H9 (cell line): Measurements from ENCODE around the gene CST9L. TPM values are rescaled to one million over a fixed set of nuclear protein-coding genes. Genes with fewer than 3 reads are reported as not detected.

Experiments used
- DNase-seq: peaks from one replicate; pipeline ENCODE4 v3.0.0-alpha.2; 2017
- H2AFZ ChIP-seq: one replicate; pipeline ENCODE4 v1.6.1; 2013; ENCODE audit warnings: mild to moderate bottlenecking, low read length, control low read depth, moderate library complexity
- H2AK5ac ChIP-seq: 2 replicates; pipeline ENCODE4 v1.6.1; 2013; ENCODE audit warnings: low read length, control low read depth, mixed read lengths; ENCODE audit not compliant: insufficient read length
- H2BK120ac ChIP-seq: one replicate; pipeline ENCODE4 v1.6.1; 2013; ENCODE audit warnings: low read depth, mild to moderate bottlenecking, low read length, control low read depth, inconsistent platforms; ENCODE audit not compliant: poor library complexity, severe bottlenecking
- H2BK12ac ChIP-seq: 2 replicates; pipeline ENCODE4 v1.6.1; 2013; ENCODE audit warnings: low read length, control low read depth, mixed read lengths, low read depth; ENCODE audit not compliant: insufficient read length
- H2BK15ac ChIP-seq: 2 replicates; pipeline ENCODE4 v1.6.1; 2013; ENCODE audit warnings: low read depth, low read length, control low read depth
- H2BK20ac ChIP-seq: one replicate; pipeline ENCODE4 v1.6.1; 2013; ENCODE audit warnings: low read depth, mild to moderate bottlenecking, low read length, control low read depth, inconsistent platforms; ENCODE audit not compliant: poor library complexity, severe bottlenecking
- H2BK5ac ChIP-seq: 2 replicates; pipeline ENCODE4 v1.6.1; 2013; ENCODE audit warnings: low read length, control low read depth, mixed read lengths; ENCODE audit not compliant: insufficient read length
- H3K14ac ChIP-seq: 2 replicates; pipeline ENCODE4 v1.6.1; 2013; ENCODE audit warnings: low read length, control low read depth; ENCODE audit not compliant: insufficient read depth
- H3K18ac ChIP-seq: 2 replicates; pipeline ENCODE4 v1.6.1; 2013; ENCODE audit warnings: low read depth, mild to moderate bottlenecking, mixed read lengths, low read length, control low read depth; ENCODE audit not compliant: insufficient read length
- H3K23ac ChIP-seq: 2 replicates; pipeline ENCODE4 v1.6.1; 2013; ENCODE audit warnings: low read length, control low read depth, mixed read lengths, low read depth; ENCODE audit not compliant: insufficient read length
- H3K23me2 ChIP-seq: 2 replicates; pipeline ENCODE4 v1.6.1; 2013; ENCODE audit warnings: low read depth, mild to moderate bottlenecking, mixed read lengths, low read length, control low read depth; ENCODE audit not compliant: insufficient read length, poor library complexity, severe bottlenecking
- H3K27ac ChIP-seq: 2 replicates; pipeline ENCODE4 v1.5.1; 2013; ENCODE audit warnings: low read length, control low read depth, mixed read lengths, low read depth; ENCODE audit not compliant: insufficient read length
- H3K27me3 ChIP-seq: 2 replicates; pipeline ENCODE4 v1.6.1; 2013; ENCODE audit warnings: low read length, control low read depth, inconsistent platforms; ENCODE audit not compliant: insufficient read depth
- H3K4ac ChIP-seq: 2 replicates; pipeline ENCODE4 v1.6.1; 2013; ENCODE audit warnings: low read depth, mild to moderate bottlenecking, control low read depth, inconsistent platforms, low read length, moderate library complexity
- H3K4me1 ChIP-seq: 2 replicates; pipeline ENCODE4 v1.6.1; 2013; ENCODE audit warnings: low read length, control low read depth, inconsistent platforms; ENCODE audit not compliant: insufficient read depth
- H3K4me2 ChIP-seq: 2 replicates; pipeline ENCODE4 v1.6.1; 2013; ENCODE audit warnings: low read length, control low read depth, mixed read lengths; ENCODE audit not compliant: insufficient read length, insufficient read depth
- H3K56ac ChIP-seq: 2 replicates; pipeline ENCODE4 v1.6.1; 2013; ENCODE audit warnings: low read depth, mild to moderate bottlenecking, mixed read lengths, low read length, control low read depth; ENCODE audit not compliant: insufficient read length
- H3K79me1 ChIP-seq: 2 replicates; pipeline ENCODE4 v1.6.1; 2013; ENCODE audit warnings: low read depth, mild to moderate bottlenecking, moderate library complexity, low read length, control low read depth, inconsistent platforms; ENCODE audit not compliant: insufficient read depth, poor library complexity, severe bottlenecking
- H3K79me2 ChIP-seq: 2 replicates; pipeline ENCODE4 v1.6.1; 2013; ENCODE audit warnings: low read length, control low read depth, inconsistent platforms; ENCODE audit not compliant: insufficient read depth
- H3K9ac ChIP-seq: 2 replicates; pipeline ENCODE4 v1.6.1; 2013; ENCODE audit warnings: low read length, control low read depth, mixed read lengths; ENCODE audit not compliant: insufficient read length; ENCODE audit errors: extremely low read depth
- H3K9me3 ChIP-seq: one replicate; pipeline ENCODE4 v1.6.1; 2013; ENCODE audit warnings: low read depth, low read length, inconsistent platforms; ENCODE audit not compliant: control insufficient read depth
- H3T11ph ChIP-seq: one replicate; pipeline ENCODE4 v1.6.1; 2013; ENCODE audit warnings: mild to moderate bottlenecking, low read length, control low read depth, inconsistent platforms
- H4K20me1 ChIP-seq: one replicate; pipeline ENCODE4 v1.6.1; 2013; ENCODE audit not compliant: control insufficient read depth, insufficient read length, insufficient read depth
- H4K5ac ChIP-seq: 2 replicates; pipeline ENCODE4 v1.6.1; 2013; ENCODE audit warnings: low read depth, mild to moderate bottlenecking, mixed read lengths, low read length, control low read depth; ENCODE audit not compliant: insufficient read length
- H4K8ac ChIP-seq: replicated peaks from 2 replicates; pipeline ENCODE4 v1.6.1; 2013; ENCODE audit warnings: low read length, control low read depth, mixed read lengths, low read depth; ENCODE audit not compliant: insufficient read length
- H4K91ac ChIP-seq: 2 replicates; pipeline ENCODE4 v1.6.1; 2013; ENCODE audit warnings: low read depth, mild to moderate bottlenecking, moderate library complexity, mixed read lengths, low read length, control low read depth; ENCODE audit not compliant: insufficient read length
- H3K27ac Mint-ChIP-seq, 3 experiments: 2 replicates in 2 of 3; 3 replicates in 1 of 3; pipeline ENCODE4 v1.8.0; 2020 to 2021; ENCODE audit warnings: mixed read lengths in 3 of 3, mild to moderate bottlenecking in 1 of 3, moderate library complexity in 1 of 3
- H3K27me3 Mint-ChIP-seq: 2 replicates; pipeline ENCODE4 v1.8.0; 2021; ENCODE audit warnings: low read depth, mild to moderate bottlenecking, moderate library complexity, mixed read lengths
- H3K36me3 Mint-ChIP-seq, 3 experiments: 2 replicates in 2 of 3; 3 replicates in 1 of 3; pipeline ENCODE4 v1.8.0; 2020 to 2021; ENCODE audit warnings: low read depth in 3 of 3, mixed read lengths in 3 of 3; ENCODE audit not compliant: insufficient read depth in 1 of 3
- H3K4me1 Mint-ChIP-seq, 2 experiments: 2 replicates each; pipeline ENCODE4 v1.8.0; 2020; ENCODE audit warnings: mixed read lengths in 2 of 2
- H3K4me3 Mint-ChIP-seq, 2 experiments: 2 replicates in 1 of 2; 3 replicates in 1 of 2; pipeline ENCODE4 v1.8.0; 2020 to 2021; ENCODE audit warnings: mild to moderate bottlenecking in 2 of 2, mixed read lengths in 2 of 2, moderate library complexity in 1 of 2
- H3K9me3 Mint-ChIP-seq, 2 experiments: 2 replicates in 1 of 2; 3 replicates in 1 of 2; pipeline ENCODE4 v1.8.0; 2020; ENCODE audit warnings: mild to moderate bottlenecking in 2 of 2, mixed read lengths in 2 of 2, moderate library complexity in 1 of 2
- WGBS: extraction: QIAGEN DNeasy Blood & Tissue Kit; methylation state at CpG from one replicate; pipeline ENCODE4 v1.1.7; 2013; ENCODE audit warnings: missing lambda C conversion rate, low lambda C conversion rate, mixed read lengths; ENCODE audit not compliant: insufficient read length; ENCODE audit errors: extremely low coverage; 5-methylcytosine and 5-hydroxymethylcytosine counted together
- total RNA-seq: library from RNA; stranded (reverse); gene quantifications from 2 replicates; pipeline ENCODE4 v1.2.1, GENCODE V29; 2021
- TF ChIP-seq, protein P1 (sequence below): fragments of 200-600 bp; sonication (generic); conservative IDR thresholded peaks from 3 replicates; pipeline ENCODE4 v1.8.0; 2021; ENCODE audit warnings: antibody characterized with exemption, mild to moderate bottlenecking

The CST9L gene
- total RNA-seq, 1 experiment from 2014 or later = not detected

- Histone ChIP-seq H2BK5ac (no peak overlapping the region), H2BK120ac (no peak overlapping the region), H3K4ac (no peak overlapping the region), H3K4me2 (no peak overlapping the region), H2BK15ac (no peak overlapping the region), H3K27me3 (no peaks in the 10 kb centered on the region; the same call in 1 of the 2 replicates), H3K4me1 (no peaks in the 10 kb centered on the region), H3K79me2 (no peaks in the 10 kb centered on the region), H2AK5ac (no peak overlapping the region), H3K14ac (no peak overlapping the region), H4K20me1 (no peaks in the 10 kb centered on the region), H3K79me1 (no peaks in the 10 kb centered on the region), H3K23me2 (no peaks in the 10 kb centered on the region), H4K5ac (no peak overlapping the region), H3K18ac (no peak overlapping the region), H3K23ac (no peak overlapping the region), H3K27ac (no peak overlapping the region), H3K56ac (no peak overlapping the region), H2BK20ac (no peak overlapping the region), H2AFZ (no peak overlapping the region), H4K91ac (no peak overlapping the region), H2BK12ac (no peak overlapping the region), H4K8ac (no peak overlapping the region), H3K9me3 (no peaks in the 10 kb centered on the region), H3T11ph (no peak overlapping the region), H3K9ac (no peak overlapping the region)
- TF ChIP-seq, protein P1, sequence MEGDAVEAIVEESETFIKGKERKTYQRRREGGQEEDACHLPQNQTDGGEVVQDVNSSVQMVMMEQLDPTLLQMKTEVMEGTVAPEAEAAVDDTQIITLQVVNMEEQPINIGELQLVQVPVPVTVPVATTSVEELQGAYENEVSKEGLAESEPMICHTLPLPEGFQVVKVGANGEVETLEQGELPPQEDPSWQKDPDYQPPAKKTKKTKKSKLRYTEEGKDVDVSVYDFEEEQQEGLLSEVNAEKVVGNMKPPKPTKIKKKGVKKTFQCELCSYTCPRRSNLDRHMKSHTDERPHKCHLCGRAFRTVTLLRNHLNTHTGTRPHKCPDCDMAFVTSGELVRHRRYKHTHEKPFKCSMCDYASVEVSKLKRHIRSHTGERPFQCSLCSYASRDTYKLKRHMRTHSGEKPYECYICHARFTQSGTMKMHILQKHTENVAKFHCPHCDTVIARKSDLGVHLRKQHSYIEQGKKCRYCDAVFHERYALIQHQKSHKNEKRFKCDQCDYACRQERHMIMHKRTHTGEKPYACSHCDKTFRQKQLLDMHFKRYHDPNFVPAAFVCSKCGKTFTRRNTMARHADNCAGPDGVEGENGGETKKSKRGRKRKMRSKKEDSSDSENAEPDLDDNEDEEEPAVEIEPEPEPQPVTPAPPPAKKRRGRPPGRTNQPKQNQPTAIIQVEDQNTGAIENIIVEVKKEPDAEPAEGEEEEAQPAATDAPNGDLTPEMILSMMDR = no peak
- no peaks in the 10 kb centered on the region for H3K27me3 Mint-ChIP-seq
- no peak for DNase-seq
- no peak overlapping the region for H3K27ac Mint-ChIP-seq
- H3K36me3 Mint-ChIP-seq = peaks cover 2 to 17% (median 3%) of the 10 kb centered on the region in 3 experiments; a peak in 5 of 7 replicates
- H3K4me1 Mint-ChIP-seq = peaks cover 35 to 48% of the 10 kb centered on the region in 2 experiments
- WGBS = no CpG with 5 or more reads among the region's 6 CpGs
- no peak overlapping the region for H3K4me3 Mint-ChIP-seq
- H3K9me3 Mint-ChIP-seq = peaks cover 8 to 23% of the 10 kb centered on the region in 2 experiments
Measured at GRCh38 chr20:23519556-23519955, 48.7 kb downstream of the CST9L start.
